Measurements from ENCODE around the gene EHD4. TPM values are rescaled to one million over a fixed set of nuclear protein-coding genes. Genes with fewer than 3 reads are reported as not detected.

Gene EHD4
- total and polyA plus RNA-seq, 2 donors: 7.3 to 11.8 TPM

DNA sequence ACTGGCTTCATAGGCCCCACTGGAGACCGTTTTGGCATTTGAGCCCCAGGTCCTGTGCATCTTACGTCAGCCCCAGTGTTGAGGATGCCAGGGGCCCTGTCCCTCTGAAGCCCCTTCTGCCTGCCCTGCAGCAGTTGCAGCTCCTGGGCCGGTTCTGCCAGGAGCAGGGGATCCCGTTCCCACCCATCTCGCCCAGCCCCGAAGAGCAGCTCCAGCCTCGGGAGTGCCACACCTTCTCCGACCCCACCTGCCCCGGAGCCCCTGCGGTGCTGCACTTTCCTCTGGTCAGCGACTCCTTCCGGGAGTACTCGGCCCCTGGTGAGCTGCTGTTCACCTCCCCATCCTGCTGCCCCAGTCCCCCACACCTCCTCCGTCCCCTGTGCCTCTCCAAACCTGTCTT, 125.2 kb downstream of the EHD4 start:
- Histone ChIP-seq H3K36me3 (ENCODE audit: control insufficient read depth in 2 of 2, insufficient read depth in 2 of 2, low read length in 1 of 2) (peaks cover 31 to 46% of the 10 kb centered on the region in 2 donors), H3K9me3 (ENCODE audit: control insufficient read depth in 2 of 2, insufficient read depth in 1 of 2, low read length in 1 of 2) (no peaks in the 10 kb centered on the region), H3K27me3 (ENCODE audit: control insufficient read depth in 2 of 2, insufficient read depth in 1 of 2, low read length in 1 of 2) (peaks cover 0 to 2% of the 10 kb centered on the region in 2 donors), H3K27ac (ENCODE audit: low read depth in 1 of 2, low read length in 1 of 2) (no peak overlapping the region), H3K4me1 (ENCODE audit: control insufficient read depth in 2 of 2, insufficient read depth in 2 of 2, low read length in 2 of 2) (no peaks in the 10 kb centered on the region), H3K4me3 (ENCODE audit: low read length in 2 of 2) (no peak overlapping the region)
- no peak for DNase-seq (ENCODE audit: low read depth in 6 of 9, low spot score in 9 of 9)
- WGBS: 99% methylated on average over 14 of the region's 14 CpGs

Other genes with a start within 250 kb of the EHD4 start
- gene MAPKBP1, start 198.1 kb downstream of the EHD4 start, total RNA-seq: 7.2 TPM
- 8.1 TPM for gene MAPKBP1, start 198.1 kb downstream of the EHD4 start, polyA plus RNA-seq
- 7.2 TPM for gene JMJD7, start 144.5 kb downstream of the EHD4 start, total RNA-seq
- gene JMJD7, start 144.5 kb downstream of the EHD4 start, polyA plus RNA-seq: 15.6 TPM
- gene PLA2G4B, start 133.7 kb downstream of the EHD4 start, total RNA-seq: 1.9 TPM
- 45.4 TPM for gene PLA2G4B, start 133.7 kb downstream of the EHD4 start, polyA plus RNA-seq
- 0.57 TPM for gene SPTBN5, start 78.5 kb downstream of the EHD4 start, total RNA-seq
- gene SPTBN5, start 78.5 kb downstream of the EHD4 start, polyA plus RNA-seq: 1.6 TPM
- 0.05 TPM for gene PLA2G4E, start 48.5 kb upstream of the EHD4 start, total RNA-seq
- 0.62 TPM for gene PLA2G4E, start 48.5 kb upstream of the EHD4 start, polyA plus RNA-seq
- gene PLA2G4D, start 122.0 kb upstream of the EHD4 start, total RNA-seq: 0.28 TPM
- gene PLA2G4D, start 122.0 kb upstream of the EHD4 start, polyA plus RNA-seq: 2.7 TPM
- 2.1 TPM for gene PLA2G4F, start 184.1 kb upstream of the EHD4 start, total RNA-seq
- 7.3 TPM for gene PLA2G4F, start 184.1 kb upstream of the EHD4 start, polyA plus RNA-seq
- 31.5 TPM for gene VPS39, start 235.7 kb upstream of the EHD4 start, total RNA-seq
- 53.1 TPM for gene VPS39, start 235.7 kb upstream of the EHD4 start, polyA plus RNA-seq